Measurements from ENCODE around the gene MON1B. TPM values are rescaled to one million over a fixed set of nuclear protein-coding genes. Genes with fewer than 3 reads are reported as not detected.

Gene MON1B
- total and polyA plus RNA-seq, 2 of the 13 experiments (the other 11 are each of a cell fraction or from before 2014, with no cell fraction given) = 13.4 to 15.6 TPM

DNA sequence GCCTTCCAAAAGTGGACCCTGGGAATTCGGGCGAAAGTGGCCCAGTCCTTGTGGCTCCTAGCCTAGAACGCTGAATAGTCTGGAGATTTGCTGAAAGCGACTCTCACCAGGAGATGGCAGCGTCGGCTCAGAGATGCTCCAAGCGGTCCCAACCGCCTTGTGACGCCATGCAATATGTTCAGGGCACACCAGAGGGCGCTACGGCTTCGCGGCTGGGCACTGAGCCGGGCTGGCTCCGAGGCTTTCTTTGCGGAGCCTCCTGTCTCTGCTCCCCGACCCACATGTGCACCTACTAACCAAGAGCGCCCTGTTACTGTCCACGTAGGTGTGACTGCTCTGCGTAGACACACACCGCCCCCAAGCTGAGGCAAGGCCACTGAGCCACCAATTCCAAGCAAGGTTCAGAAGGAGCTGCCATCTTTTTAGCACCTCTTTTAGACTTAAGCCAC, 45.1 kb downstream of the MON1B start (continued):
- TF ChIP-seq, protein P1, sequence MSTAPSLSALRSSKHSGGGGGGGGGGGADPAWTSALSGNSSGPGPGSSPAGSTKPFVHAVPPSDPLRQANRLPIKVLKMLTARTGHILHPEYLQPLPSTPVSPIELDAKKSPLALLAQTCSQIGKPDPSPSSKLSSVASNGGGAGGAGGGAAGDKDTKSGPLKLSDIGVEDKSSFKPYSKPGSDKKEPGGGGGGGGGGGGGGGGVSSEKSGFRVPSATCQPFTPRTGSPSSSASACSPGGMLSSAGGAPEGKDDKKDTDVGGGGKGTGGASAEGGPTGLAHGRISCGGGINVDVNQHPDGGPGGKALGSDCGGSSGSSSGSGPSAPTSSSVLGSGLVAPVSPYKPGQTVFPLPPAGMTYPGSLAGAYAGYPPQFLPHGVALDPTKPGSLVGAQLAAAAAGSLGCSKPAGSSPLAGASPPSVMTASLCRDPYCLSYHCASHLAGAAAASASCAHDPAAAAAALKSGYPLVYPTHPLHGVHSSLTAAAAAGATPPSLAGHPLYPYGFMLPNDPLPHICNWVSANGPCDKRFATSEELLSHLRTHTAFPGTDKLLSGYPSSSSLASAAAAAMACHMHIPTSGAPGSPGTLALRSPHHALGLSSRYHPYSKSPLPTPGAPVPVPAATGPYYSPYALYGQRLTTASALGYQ (CRISPR knock-in tag; IDR thresholded peaks at IDR 0.05) = no peak; the same call in 1 of the 2 replicates
- TF ChIP-seq, protein P2, sequence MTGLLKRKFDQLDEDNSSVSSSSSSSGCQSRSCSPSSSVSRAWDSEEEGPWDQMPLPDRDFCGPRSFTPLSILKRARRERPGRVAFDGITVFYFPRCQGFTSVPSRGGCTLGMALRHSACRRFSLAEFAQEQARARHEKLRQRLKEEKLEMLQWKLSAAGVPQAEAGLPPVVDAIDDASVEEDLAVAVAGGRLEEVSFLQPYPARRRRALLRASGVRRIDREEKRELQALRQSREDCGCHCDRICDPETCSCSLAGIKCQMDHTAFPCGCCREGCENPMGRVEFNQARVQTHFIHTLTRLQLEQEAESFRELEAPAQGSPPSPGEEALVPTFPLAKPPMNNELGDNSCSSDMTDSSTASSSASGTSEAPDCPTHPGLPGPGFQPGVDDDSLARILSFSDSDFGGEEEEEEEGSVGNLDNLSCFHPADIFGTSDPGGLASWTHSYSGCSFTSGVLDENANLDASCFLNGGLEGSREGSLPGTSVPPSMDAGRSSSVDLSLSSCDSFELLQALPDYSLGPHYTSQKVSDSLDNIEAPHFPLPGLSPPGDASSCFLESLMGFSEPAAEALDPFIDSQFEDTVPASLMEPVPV (CRISPR knock-in tag; IDR thresholded peaks at IDR 0.05) = no peak
- TF ChIP-seq, protein P3, sequence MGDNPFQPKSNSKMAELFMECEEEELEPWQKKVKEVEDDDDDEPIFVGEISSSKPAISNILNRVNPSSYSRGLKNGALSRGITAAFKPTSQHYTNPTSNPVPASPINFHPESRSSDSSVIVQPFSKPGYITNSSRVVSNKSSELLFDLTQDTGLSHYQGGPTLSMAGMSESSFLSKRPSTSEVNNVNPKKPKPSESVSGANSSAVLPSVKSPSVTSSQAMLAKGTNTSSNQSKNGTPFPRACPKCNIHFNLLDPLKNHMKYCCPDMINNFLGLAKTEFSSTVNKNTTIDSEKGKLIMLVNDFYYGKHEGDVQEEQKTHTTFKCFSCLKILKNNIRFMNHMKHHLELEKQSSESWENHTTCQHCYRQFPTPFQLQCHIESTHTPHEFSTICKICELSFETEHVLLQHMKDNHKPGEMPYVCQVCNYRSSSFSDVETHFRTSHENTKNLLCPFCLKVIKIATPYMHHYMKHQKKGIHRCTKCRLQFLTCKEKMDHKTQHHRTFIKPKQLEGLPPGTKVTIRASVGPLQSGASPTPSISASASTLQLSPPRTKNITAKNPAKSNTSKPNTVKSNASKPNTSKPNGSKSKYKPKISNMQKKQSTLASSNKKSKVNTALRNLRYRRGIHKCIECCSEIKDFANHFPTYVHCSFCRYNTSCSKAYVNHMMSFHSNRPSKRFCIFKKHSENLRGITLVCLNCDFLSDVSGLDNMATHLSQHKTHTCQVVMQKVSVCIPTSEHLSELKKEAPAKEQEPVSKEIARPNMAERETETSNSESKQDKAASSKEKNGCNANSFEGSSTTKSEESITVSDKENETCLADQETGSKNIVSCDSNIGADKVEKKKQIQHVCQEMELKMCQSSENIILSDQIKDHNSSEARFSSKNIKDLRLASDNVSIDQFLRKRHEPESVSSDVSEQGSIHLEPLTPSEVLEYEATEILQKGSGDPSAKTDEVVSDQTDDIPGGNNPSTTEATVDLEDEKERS (CRISPR knock-in tag; IDR thresholded peaks at IDR 0.05) = no peak
- no peak for TF ChIP-seq EED (CRISPR knock-in tag; IDR thresholded peaks at IDR 0.05)
- TF ChIP-seq, protein P4, sequence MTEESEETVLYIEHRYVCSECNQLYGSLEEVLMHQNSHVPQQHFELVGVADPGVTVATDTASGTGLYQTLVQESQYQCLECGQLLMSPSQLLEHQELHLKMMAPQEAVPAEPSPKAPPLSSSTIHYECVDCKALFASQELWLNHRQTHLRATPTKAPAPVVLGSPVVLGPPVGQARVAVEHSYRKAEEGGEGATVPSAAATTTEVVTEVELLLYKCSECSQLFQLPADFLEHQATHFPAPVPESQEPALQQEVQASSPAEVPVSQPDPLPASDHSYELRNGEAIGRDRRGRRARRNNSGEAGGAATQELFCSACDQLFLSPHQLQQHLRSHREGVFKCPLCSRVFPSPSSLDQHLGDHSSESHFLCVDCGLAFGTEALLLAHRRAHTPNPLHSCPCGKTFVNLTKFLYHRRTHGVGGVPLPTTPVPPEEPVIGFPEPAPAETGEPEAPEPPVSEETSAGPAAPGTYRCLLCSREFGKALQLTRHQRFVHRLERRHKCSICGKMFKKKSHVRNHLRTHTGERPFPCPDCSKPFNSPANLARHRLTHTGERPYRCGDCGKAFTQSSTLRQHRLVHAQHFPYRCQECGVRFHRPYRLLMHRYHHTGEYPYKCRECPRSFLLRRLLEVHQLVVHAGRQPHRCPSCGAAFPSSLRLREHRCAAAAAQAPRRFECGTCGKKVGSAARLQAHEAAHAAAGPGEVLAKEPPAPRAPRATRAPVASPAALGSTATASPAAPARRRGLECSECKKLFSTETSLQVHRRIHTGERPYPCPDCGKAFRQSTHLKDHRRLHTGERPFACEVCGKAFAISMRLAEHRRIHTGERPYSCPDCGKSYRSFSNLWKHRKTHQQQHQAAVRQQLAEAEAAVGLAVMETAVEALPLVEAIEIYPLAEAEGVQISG (CRISPR knock-in tag; IDR thresholded peaks at IDR 0.05) = peak; percentile 70
- TF ChIP-seq NPAS2 (CRISPR knock-in tag; IDR thresholded peaks at IDR 0.05; ENCODE audit: borderline replicate concordance) = no peak
- peak; percentile 64; the same call in 1 of the 2 replicates for TF ChIP-seq ZKSCAN1 (IDR thresholded peaks at IDR 0.05; ENCODE audit: low read length)
- TF ChIP-seq NR2F2 (IDR thresholded peaks at IDR 0.05; ENCODE audit: borderline replicate concordance, low read depth) = no peak; the same call in 1 of the 2 replicates
- TF ChIP-seq ZNF547 (CRISPR knock-in tag; IDR thresholded peaks at IDR 0.05) = no peak
- TF ChIP-seq ZNF446 (CRISPR knock-in tag; IDR thresholded peaks at IDR 0.05) = no peak
- TF ChIP-seq ZNF652 (CRISPR knock-in tag; IDR thresholded peaks at IDR 0.05; ENCODE audit: borderline replicate concordance, low read depth) = peak; percentile 10; the same call in 1 of the 2 replicates
- TF ChIP-seq, protein P5, sequence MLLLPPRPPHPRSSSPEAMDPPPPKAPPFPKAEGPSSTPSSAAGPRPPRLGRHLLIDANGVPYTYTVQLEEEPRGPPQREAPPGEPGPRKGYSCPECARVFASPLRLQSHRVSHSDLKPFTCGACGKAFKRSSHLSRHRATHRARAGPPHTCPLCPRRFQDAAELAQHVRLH (CRISPR knock-in tag; IDR thresholded peaks at IDR 0.05; ENCODE audit: borderline replicate concordance, low read depth) = peak; percentile 90; the same call in 1 of the 2 replicates
- peak; percentile 59 for TF ChIP-seq FOSL2 (CRISPR knock-in tag; IDR thresholded peaks at IDR 0.05)
- peak; percentile 78; the same call in 1 of the 2 replicates for TF ChIP-seq KLF6 (CRISPR knock-in tag; IDR thresholded peaks at IDR 0.05)
- TF ChIP-seq, protein P6, sequence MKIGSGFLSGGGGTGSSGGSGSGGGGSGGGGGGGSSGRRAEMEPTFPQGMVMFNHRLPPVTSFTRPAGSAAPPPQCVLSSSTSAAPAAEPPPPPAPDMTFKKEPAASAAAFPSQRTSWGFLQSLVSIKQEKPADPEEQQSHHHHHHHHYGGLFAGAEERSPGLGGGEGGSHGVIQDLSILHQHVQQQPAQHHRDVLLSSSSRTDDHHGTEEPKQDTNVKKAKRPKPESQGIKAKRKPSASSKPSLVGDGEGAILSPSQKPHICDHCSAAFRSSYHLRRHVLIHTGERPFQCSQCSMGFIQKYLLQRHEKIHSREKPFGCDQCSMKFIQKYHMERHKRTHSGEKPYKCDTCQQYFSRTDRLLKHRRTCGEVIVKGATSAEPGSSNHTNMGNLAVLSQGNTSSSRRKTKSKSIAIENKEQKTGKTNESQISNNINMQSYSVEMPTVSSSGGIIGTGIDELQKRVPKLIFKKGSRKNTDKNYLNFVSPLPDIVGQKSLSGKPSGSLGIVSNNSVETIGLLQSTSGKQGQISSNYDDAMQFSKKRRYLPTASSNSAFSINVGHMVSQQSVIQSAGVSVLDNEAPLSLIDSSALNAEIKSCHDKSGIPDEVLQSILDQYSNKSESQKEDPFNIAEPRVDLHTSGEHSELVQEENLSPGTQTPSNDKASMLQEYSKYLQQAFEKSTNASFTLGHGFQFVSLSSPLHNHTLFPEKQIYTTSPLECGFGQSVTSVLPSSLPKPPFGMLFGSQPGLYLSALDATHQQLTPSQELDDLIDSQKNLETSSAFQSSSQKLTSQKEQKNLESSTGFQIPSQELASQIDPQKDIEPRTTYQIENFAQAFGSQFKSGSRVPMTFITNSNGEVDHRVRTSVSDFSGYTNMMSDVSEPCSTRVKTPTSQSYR (CRISPR knock-in tag; IDR thresholded peaks at IDR 0.05; ENCODE audit: borderline replicate concordance) = no peak; the same call in 1 of the 2 replicates
- TF ChIP-seq CAMTA2 (CRISPR knock-in tag; IDR thresholded peaks at IDR 0.05; ENCODE audit: borderline replicate concordance) = no peak
- TF ChIP-seq YY1 (IDR thresholded peaks at IDR 0.05; ENCODE audit: insufficient read depth, insufficient replicate concordance, low read depth, low read length) = peak; percentile 77
